H9 (cell line): ENCODE measurements around the gene CACNA2D3. TPM values are rescaled to one million over a fixed set of nuclear protein-coding genes. Genes with fewer than 3 reads are reported as not detected.

ENCODE experiments used
- DNase-seq: peaks from one replicate; pipeline ENCODE4 v3.0.0-alpha.2; 2017
- H2AFZ ChIP-seq: one replicate; pipeline ENCODE4 v1.6.1; 2013; ENCODE audit warnings: mild to moderate bottlenecking, low read length, control low read depth, moderate library complexity
- H2AK5ac ChIP-seq: 2 replicates; pipeline ENCODE4 v1.6.1; 2013; ENCODE audit warnings: low read length, control low read depth, mixed read lengths; ENCODE audit not compliant: insufficient read length
- H2BK120ac ChIP-seq: one replicate; pipeline ENCODE4 v1.6.1; 2013; ENCODE audit warnings: low read depth, mild to moderate bottlenecking, low read length, control low read depth, inconsistent platforms; ENCODE audit not compliant: poor library complexity, severe bottlenecking
- H2BK12ac ChIP-seq: 2 replicates; pipeline ENCODE4 v1.6.1; 2013; ENCODE audit warnings: low read length, control low read depth, mixed read lengths, low read depth; ENCODE audit not compliant: insufficient read length
- H2BK15ac ChIP-seq: 2 replicates; pipeline ENCODE4 v1.6.1; 2013; ENCODE audit warnings: low read depth, low read length, control low read depth
- H2BK20ac ChIP-seq: one replicate; pipeline ENCODE4 v1.6.1; 2013; ENCODE audit warnings: low read depth, mild to moderate bottlenecking, low read length, control low read depth, inconsistent platforms; ENCODE audit not compliant: poor library complexity, severe bottlenecking
- H2BK5ac ChIP-seq: 2 replicates; pipeline ENCODE4 v1.6.1; 2013; ENCODE audit warnings: low read length, control low read depth, mixed read lengths; ENCODE audit not compliant: insufficient read length
- H3K14ac ChIP-seq: 2 replicates; pipeline ENCODE4 v1.6.1; 2013; ENCODE audit warnings: low read length, control low read depth; ENCODE audit not compliant: insufficient read depth
- H3K18ac ChIP-seq: 2 replicates; pipeline ENCODE4 v1.6.1; 2013; ENCODE audit warnings: low read depth, mild to moderate bottlenecking, mixed read lengths, low read length, control low read depth; ENCODE audit not compliant: insufficient read length
- H3K23ac ChIP-seq: 2 replicates; pipeline ENCODE4 v1.6.1; 2013; ENCODE audit warnings: low read length, control low read depth, mixed read lengths, low read depth; ENCODE audit not compliant: insufficient read length
- H3K23me2 ChIP-seq: 2 replicates; pipeline ENCODE4 v1.6.1; 2013; ENCODE audit warnings: low read depth, mild to moderate bottlenecking, mixed read lengths, low read length, control low read depth; ENCODE audit not compliant: insufficient read length, poor library complexity, severe bottlenecking
- H3K27ac ChIP-seq: 2 replicates; pipeline ENCODE4 v1.5.1; 2013; ENCODE audit warnings: low read length, control low read depth, mixed read lengths, low read depth; ENCODE audit not compliant: insufficient read length
- H3K27me3 ChIP-seq: 2 replicates; pipeline ENCODE4 v1.6.1; 2013; ENCODE audit warnings: low read length, control low read depth, inconsistent platforms; ENCODE audit not compliant: insufficient read depth
- H3K4ac ChIP-seq: 2 replicates; pipeline ENCODE4 v1.6.1; 2013; ENCODE audit warnings: low read depth, mild to moderate bottlenecking, control low read depth, inconsistent platforms, low read length, moderate library complexity
- H3K4me1 ChIP-seq: 2 replicates; pipeline ENCODE4 v1.6.1; 2013; ENCODE audit warnings: low read length, control low read depth, inconsistent platforms; ENCODE audit not compliant: insufficient read depth
- H3K4me2 ChIP-seq: 2 replicates; pipeline ENCODE4 v1.6.1; 2013; ENCODE audit warnings: low read length, control low read depth, mixed read lengths; ENCODE audit not compliant: insufficient read length, insufficient read depth
- H3K56ac ChIP-seq: 2 replicates; pipeline ENCODE4 v1.6.1; 2013; ENCODE audit warnings: low read depth, mild to moderate bottlenecking, mixed read lengths, low read length, control low read depth; ENCODE audit not compliant: insufficient read length
- H3K79me1 ChIP-seq: 2 replicates; pipeline ENCODE4 v1.6.1; 2013; ENCODE audit warnings: low read depth, mild to moderate bottlenecking, moderate library complexity, low read length, control low read depth, inconsistent platforms; ENCODE audit not compliant: insufficient read depth, poor library complexity, severe bottlenecking
- H3K79me2 ChIP-seq: 2 replicates; pipeline ENCODE4 v1.6.1; 2013; ENCODE audit warnings: low read length, control low read depth, inconsistent platforms; ENCODE audit not compliant: insufficient read depth
- H3K9ac ChIP-seq: 2 replicates; pipeline ENCODE4 v1.6.1; 2013; ENCODE audit warnings: low read length, control low read depth, mixed read lengths; ENCODE audit not compliant: insufficient read length; ENCODE audit errors: extremely low read depth
- H3K9me3 ChIP-seq: one replicate; pipeline ENCODE4 v1.6.1; 2013; ENCODE audit warnings: low read depth, low read length, inconsistent platforms; ENCODE audit not compliant: control insufficient read depth
- H3T11ph ChIP-seq: one replicate; pipeline ENCODE4 v1.6.1; 2013; ENCODE audit warnings: mild to moderate bottlenecking, low read length, control low read depth, inconsistent platforms
- H4K20me1 ChIP-seq: one replicate; pipeline ENCODE4 v1.6.1; 2013; ENCODE audit not compliant: control insufficient read depth, insufficient read length, insufficient read depth
- H4K5ac ChIP-seq: 2 replicates; pipeline ENCODE4 v1.6.1; 2013; ENCODE audit warnings: low read depth, mild to moderate bottlenecking, mixed read lengths, low read length, control low read depth; ENCODE audit not compliant: insufficient read length
- H4K8ac ChIP-seq: replicated peaks from 2 replicates; pipeline ENCODE4 v1.6.1; 2013; ENCODE audit warnings: low read length, control low read depth, mixed read lengths, low read depth; ENCODE audit not compliant: insufficient read length
- H4K91ac ChIP-seq: 2 replicates; pipeline ENCODE4 v1.6.1; 2013; ENCODE audit warnings: low read depth, mild to moderate bottlenecking, moderate library complexity, mixed read lengths, low read length, control low read depth; ENCODE audit not compliant: insufficient read length
- H3K27ac Mint-ChIP-seq, 3 experiments: 2 replicates in 2 of 3; 3 replicates in 1 of 3; pipeline ENCODE4 v1.8.0; 2020 to 2021; ENCODE audit warnings: mixed read lengths in 3 of 3, mild to moderate bottlenecking in 1 of 3, moderate library complexity in 1 of 3
- H3K27me3 Mint-ChIP-seq: 2 replicates; pipeline ENCODE4 v1.8.0; 2021; ENCODE audit warnings: low read depth, mild to moderate bottlenecking, moderate library complexity, mixed read lengths
- H3K36me3 Mint-ChIP-seq, 3 experiments: 2 replicates in 2 of 3; 3 replicates in 1 of 3; pipeline ENCODE4 v1.8.0; 2020 to 2021; ENCODE audit warnings: low read depth in 3 of 3, mixed read lengths in 3 of 3; ENCODE audit not compliant: insufficient read depth in 1 of 3
- H3K4me1 Mint-ChIP-seq, 2 experiments: 2 replicates each; pipeline ENCODE4 v1.8.0; 2020; ENCODE audit warnings: mixed read lengths in 2 of 2
- H3K4me3 Mint-ChIP-seq, 2 experiments: 2 replicates in 1 of 2; 3 replicates in 1 of 2; pipeline ENCODE4 v1.8.0; 2020 to 2021; ENCODE audit warnings: mild to moderate bottlenecking in 2 of 2, mixed read lengths in 2 of 2, moderate library complexity in 1 of 2
- H3K9me3 Mint-ChIP-seq, 2 experiments: 2 replicates in 1 of 2; 3 replicates in 1 of 2; pipeline ENCODE4 v1.8.0; 2020; ENCODE audit warnings: mild to moderate bottlenecking in 2 of 2, mixed read lengths in 2 of 2, moderate library complexity in 1 of 2
- CTCF ChIP-seq: fragments of 200-600 bp; sonication (generic); conservative IDR thresholded peaks from 3 replicates; pipeline ENCODE4 v1.8.0; 2021; ENCODE audit warnings: antibody characterized with exemption, mild to moderate bottlenecking
- WGBS: extraction: QIAGEN DNeasy Blood & Tissue Kit; methylation state at CpG from one replicate; pipeline ENCODE4 v1.1.7; 2013; ENCODE audit warnings: missing lambda C conversion rate, low lambda C conversion rate, mixed read lengths; ENCODE audit not compliant: insufficient read length; ENCODE audit errors: extremely low coverage; 5-methylcytosine and 5-hydroxymethylcytosine counted together
- total RNA-seq: library from RNA; stranded (reverse); gene quantifications from 2 replicates; pipeline ENCODE4 v1.2.1, GENCODE V29; 2021

CACNA2D3 gene
- total RNA-seq, 1 experiment from 2014 or later: 3.2 TPM

GRCh38 chr3:55014081-55014480 lies 891.7 kb downstream of the CACNA2D3 start:
- no peak overlapping the region for H3K4ac ChIP-seq

More at GRCh38 chr3:55014081-55014480, 891.7 kb downstream of the CACNA2D3 start:
- Histone ChIP-seq H3K9ac (no peak overlapping the region), H4K20me1 (no peaks in the 10 kb centered on the region), H3K14ac (no peak overlapping the region), H4K8ac (no peak overlapping the region), H2BK20ac (no peak overlapping the region), H3K23me2 (no peaks in the 10 kb centered on the region), H3K27me3 (no peaks in the 10 kb centered on the region), H3K27ac (no peak overlapping the region), H4K5ac (no peak overlapping the region), H2BK12ac (peak overlapping the region; percentile 33), H3K56ac (no peak overlapping the region), H3K4me2 (no peak overlapping the region), H4K91ac (no peak overlapping the region), H2BK5ac (no peak overlapping the region), H2BK120ac (no peak overlapping the region), H3T11ph (no peak overlapping the region), H3K79me1 (no peaks in the 10 kb centered on the region), H2AFZ (no peak overlapping the region), H3K9me3 (no peaks in the 10 kb centered on the region), H2AK5ac (no peak overlapping the region), H3K79me2 (no peaks in the 10 kb centered on the region), H3K23ac (no peak overlapping the region), H3K4me1 (no peaks in the 10 kb centered on the region; the same call in 1 of the 2 replicates), H2BK15ac (no peak overlapping the region), H3K18ac (no peak overlapping the region)
- H3K4me3 Mint-ChIP-seq: no peak overlapping the region
- H3K9me3 Mint-ChIP-seq: no peaks in the 10 kb centered on the region
- H3K27ac Mint-ChIP-seq: no peak overlapping the region; a peak in 2 of 7 replicates
- no peak for DNase-seq
- no CpG with 5 or more reads among the region's 4 CpGs for WGBS
- TF ChIP-seq CTCF: no peak
- peaks cover 32% of the 10 kb centered on the region in 2 experiments for H3K4me1 Mint-ChIP-seq
- no peaks in the 10 kb centered on the region for H3K27me3 Mint-ChIP-seq
- no peaks in the 10 kb centered on the region; a peak in 1 of 7 replicates for H3K36me3 Mint-ChIP-seq
